22Rv1 (cell line): Measurements from ENCODE around the gene ACO1.

Experiments used
- CTCF ChIP-seq: fragments of 450-650 bp; IDR thresholded peaks from 2 replicates; pipeline ENCODE4 v1.5.1; 2017; ENCODE audit warnings: mild to moderate bottlenecking
- ZFX ChIP-seq: fragments of 450-650 bp; IDR thresholded peaks from 2 replicates; pipeline ENCODE4 v1.6.1; 2017; ENCODE audit warnings: antibody characterized with exemption, borderline replicate concordance

DNA sequence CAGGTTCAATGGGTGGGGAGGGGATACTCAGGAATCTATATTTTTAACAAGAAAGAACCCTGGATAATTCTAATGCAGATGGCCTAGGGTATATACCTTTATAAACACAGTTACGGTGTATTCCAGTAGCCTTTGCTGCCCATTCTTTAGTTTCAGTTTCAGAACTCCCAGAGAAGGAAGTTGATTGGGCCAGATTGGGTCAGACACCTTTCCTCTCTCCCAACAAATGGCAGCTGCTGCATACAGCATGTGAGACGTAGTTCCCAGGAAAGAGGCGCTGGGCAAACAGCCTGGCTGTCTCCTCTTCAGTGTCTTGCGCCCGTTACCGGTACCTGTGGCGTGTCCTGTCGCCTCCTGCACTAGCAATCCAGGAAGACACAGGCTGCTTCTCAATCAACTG, 20.4 kb downstream of the ACO1 start:
- TF ChIP-seq CTCF (no peak), ZFX (no peak)
